ENCODE results near the gene TSHZ2.
A peak's percentile ranks its signal among the peaks of the same experiment; 100 is the strongest.

TSHZ2 gene, protein sequence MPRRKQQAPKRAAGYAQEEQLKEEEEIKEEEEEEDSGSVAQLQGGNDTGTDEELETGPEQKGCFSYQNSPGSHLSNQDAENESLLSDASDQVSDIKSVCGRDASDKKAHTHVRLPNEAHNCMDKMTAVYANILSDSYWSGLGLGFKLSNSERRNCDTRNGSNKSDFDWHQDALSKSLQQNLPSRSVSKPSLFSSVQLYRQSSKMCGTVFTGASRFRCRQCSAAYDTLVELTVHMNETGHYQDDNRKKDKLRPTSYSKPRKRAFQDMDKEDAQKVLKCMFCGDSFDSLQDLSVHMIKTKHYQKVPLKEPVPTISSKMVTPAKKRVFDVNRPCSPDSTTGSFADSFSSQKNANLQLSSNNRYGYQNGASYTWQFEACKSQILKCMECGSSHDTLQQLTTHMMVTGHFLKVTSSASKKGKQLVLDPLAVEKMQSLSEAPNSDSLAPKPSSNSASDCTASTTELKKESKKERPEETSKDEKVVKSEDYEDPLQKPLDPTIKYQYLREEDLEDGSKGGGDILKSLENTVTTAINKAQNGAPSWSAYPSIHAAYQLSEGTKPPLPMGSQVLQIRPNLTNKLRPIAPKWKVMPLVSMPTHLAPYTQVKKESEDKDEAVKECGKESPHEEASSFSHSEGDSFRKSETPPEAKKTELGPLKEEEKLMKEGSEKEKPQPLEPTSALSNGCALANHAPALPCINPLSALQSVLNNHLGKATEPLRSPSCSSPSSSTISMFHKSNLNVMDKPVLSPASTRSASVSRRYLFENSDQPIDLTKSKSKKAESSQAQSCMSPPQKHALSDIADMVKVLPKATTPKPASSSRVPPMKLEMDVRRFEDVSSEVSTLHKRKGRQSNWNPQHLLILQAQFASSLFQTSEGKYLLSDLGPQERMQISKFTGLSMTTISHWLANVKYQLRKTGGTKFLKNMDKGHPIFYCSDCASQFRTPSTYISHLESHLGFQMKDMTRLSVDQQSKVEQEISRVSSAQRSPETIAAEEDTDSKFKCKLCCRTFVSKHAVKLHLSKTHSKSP (N-terminal part only)

DNA sequence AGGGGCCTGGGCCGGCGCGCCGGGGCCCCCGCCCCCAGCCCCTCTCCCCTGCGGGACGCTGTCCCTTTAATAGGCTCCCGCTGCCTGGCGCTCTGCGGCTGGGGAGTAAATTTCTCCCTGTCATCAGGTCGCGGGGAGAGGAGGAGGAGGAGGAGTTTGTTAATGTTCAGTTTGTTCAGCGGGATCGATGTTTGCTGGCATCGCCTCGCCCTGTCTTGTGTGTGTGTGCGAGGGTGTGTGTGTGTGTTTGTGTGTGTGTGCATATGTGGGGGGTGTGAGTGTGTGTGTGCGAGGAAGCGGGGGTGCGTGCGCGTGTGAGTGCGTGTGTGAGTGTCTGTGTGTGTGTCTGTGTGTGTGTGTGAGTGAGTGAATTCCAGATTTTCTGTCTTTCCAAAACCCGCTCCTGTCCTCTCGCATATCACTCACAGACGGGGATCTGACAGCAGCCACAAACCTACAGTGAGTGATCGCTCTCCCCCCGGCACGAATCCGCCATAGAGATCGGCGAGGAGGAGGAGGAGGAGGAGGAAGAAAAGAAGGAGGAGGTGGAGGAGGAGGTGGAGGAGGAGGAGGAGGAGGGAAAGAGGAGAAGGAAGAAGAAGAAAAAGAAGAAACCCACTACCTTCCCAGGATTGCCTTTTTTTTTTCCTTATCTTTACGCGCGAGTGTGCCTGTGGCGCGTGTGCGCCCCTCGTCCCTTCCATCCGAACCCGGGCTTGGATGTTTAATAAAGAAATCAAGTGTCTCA is at the start of gene TSHZ2:
TSS of gene TSHZ2 (plus strand) at position 169 of the 748 bp plus-strand sequence. CDS start 936 bp downstream, outside the sequence.
- peak; percentile 52 for DNase-seq (ENCODE audit: low read depth)

DNA sequence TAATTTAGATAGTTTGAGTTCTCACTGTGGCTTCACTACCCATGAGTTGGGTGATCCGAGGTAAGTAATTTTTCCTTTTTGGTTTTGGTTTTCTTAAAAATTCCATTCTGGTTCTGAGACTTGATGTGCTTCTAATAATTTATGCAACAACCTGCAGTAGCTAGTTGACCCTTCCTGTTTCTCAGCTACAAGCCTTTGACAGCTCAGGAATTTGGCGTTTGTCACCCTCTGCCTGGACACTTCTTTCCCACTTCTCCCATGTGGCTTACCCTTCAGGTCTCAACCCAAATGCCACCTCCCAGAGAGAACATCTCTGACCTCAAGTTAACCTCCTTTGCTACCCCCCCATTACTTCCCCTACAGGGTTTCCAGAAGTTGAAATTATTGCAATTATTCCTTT is 49.7 kb upstream of the TSHZ2 start:
- no peak for DNase-seq (ENCODE audit: low read depth)

DNA sequence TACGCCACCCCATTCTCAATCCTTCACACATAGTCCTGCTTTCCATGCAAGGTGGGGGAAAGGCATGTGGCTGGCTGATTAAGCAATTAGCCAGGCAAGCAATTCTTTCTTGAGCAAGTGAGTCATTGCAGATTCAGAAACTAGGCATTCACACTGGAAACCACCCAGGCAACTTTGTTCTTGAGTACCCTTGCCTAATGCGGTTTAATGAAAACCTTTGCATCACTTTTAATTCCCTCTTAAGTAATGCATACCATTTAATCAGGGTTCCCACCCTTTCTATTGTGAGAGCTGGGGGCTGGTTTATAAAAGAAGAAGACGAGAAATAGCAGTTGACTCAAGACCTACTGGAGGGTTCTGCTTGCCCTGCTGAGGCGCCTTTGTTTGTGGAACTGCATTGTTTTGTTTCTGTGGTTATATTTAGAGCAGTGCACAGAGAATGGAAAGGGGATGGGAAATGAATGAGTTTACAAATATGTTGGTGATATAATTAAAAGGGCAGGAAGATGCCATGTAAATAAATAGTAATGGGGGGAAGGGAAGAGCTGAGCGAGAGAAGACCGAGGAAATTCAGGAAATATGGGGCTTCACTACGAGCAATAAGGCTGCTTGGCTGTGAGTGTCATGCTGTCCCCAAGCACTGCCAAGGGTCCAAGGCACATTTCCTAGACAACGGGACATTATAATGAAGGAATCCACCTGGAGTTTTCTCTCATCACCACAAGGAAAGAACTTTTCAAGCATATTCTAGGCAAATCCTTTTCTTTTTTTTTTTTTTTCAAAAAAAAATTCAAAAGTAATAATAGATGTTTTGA is 48.8 kb upstream of the TSHZ2 start:
- DNase-seq (ENCODE audit: low read depth) = peak; percentile 86

DNA sequence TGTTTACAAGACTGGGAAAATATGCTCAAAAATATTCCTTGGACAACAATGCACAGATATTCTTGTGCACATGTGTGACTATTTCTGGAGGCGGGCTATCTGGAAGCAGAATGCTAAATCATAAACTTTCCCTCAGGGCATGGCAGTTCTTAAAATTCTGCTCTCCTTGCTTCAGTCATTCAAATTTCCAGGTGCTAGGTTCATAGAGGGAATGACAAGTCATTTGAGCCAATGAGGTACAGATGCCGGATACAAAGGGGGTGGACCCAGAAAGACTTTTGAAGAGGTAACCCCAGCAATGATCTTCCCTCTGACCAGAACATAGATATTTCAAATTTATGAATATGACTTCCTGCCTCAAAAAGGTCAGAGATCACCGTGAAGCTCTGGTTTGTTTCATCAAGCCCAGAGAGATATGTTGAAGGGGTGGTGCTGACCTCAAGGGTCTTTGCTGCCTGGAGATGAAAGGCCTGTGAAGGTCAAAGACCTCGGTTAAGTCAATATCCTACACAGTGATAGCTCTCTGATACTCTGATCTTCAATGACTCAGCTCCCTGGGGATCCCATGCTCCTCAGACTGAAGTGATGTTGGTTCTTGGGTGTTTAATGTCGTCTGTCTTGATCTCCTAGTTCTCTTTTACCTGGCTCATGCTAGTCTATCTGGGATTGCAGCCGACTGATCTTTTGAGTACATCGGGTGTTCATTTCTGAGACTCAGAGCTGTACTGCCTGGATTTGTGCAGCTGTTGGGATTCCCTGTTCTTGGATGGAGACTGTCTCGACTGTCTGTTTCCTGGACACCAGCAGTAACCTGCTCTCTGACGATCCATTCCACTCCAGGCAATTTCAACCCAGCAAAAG is 47.5 kb upstream of the TSHZ2 start:
- DNase-seq (ENCODE audit: low read depth) = no peak

DNA sequence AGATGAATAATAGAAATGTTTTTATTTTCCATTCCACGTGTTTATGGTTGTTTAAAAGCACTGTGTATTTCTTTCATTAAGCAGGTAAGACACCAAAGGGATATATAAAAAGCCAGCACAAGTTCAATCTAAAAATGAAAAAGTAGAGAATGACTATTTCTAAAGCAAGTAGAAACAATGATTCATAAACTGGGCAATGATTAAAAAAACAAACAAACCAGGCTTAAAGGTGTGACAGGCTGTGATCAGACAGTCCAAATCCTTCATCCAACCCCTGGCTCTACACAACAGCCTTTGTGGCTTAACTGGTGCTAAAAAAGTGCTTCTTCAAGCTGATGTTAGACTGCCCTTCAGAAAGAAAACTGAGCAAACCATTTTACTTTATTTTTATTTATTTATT is 45.7 kb upstream of the TSHZ2 start:
- DNase-seq (ENCODE audit: low read depth) = no peak

DNA sequence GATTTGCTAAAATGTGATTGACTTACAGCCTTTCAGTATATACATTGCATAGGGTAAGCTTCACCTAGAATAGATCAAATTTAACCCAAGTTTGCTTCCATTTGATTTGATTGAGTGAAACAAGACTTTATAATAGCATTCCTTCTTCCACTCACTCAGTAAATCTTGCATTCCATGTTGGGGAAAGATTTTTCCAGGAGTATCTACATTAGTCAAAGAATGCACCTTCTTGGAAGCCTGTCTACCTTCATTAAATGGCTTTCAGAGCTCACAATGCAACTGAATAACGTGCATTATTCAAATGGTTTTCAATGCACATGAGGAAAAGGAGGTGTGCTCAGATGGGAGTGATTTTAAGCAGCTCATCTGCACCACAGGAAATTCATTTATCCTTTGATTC is 38.3 kb upstream of the TSHZ2 start:
- DNase-seq (ENCODE audit: low read depth) = no peak

DNA sequence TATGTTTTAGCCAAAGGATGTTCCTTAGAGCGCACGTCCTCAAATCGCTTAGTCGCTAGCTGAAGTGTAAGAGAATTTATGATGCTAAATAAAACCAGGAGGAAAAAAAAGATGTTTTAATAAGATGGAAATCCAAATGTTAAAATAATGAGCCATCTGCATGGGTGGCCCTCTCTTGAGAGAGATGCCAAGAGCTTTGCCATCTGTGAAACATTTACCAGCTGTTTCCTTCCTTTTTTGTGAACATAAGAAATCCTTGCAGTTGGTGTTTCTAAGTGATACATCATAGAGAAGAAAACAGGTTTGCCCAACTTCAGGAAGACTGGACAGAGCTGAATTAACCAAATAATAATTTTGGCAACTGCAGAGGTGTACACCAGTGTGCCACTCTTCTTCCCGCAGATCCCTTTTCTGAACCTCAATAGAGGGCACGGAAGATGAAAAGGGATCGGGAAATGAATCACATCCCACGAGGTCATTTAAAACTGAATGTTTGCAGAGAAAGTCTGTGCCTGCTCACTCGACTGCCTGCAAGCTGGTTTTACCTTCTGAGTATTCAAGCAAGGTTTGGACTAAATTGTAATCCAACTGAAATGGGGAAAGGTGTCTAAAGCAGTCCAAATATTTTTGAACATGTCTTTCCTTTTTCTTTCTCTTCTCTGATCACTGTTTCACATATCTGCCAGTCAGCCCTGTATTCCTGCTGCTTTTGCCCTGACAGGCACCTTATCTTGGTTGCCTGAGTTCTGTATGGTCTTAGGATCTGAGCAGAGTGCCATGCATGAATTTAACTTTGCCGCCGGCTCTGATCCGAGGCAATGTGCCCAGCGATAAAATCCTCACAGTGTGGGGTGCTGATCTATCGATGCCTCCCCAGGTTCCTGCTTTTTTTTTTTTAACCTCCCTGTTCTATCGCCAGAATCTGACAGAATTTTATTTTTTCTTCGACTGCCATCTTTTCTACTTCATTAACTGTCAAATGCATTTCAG is 35.5 kb upstream of the TSHZ2 start:
- no peak for DNase-seq (ENCODE audit: low read depth)

DNA sequence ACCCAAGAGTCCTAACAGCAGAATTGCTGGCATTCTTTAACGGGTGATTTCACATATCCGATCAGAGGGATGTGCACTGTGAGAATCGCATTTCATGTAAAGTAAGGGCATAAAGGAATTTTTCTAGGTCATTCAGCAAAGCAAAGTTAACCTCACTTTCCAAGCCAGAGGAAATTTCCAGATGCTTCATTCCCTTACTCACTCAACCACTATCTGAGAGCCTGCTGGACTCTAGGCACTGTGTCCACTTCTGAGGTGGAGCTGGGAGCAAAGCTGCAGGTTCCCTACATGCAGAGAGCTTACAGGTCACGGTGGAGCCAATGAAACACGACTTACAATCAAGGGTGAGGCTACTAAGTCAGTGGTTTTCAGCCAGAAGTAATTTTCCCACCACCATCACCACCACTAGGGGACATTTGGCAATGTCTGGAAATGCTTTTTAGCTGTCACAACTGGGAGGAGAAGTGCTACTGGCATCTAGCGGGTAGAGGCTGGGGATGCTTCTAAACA is 34.5 kb upstream of the TSHZ2 start:
- no peak for DNase-seq (ENCODE audit: low read depth)

DNA sequence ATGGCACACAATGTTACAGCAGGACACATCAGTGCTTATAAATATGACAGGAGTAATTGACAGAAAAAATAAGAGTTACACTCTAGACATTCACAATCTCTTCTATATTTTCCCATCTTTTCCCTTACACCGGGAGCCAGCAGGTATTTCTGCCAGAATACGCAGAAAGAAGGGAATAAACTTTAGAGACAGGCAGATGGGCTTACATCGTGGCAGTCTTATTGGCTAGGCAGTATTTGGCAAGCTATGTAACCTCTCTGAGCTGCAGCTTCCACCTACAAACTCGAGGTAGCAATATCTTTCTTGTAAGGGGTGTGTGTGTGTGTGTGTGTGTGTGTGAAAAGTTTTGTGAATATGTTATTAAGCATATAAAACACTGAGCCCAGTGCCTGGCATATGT is 33.0 kb upstream of the TSHZ2 start:
- no peak for DNase-seq (ENCODE audit: low read depth)

DNA sequence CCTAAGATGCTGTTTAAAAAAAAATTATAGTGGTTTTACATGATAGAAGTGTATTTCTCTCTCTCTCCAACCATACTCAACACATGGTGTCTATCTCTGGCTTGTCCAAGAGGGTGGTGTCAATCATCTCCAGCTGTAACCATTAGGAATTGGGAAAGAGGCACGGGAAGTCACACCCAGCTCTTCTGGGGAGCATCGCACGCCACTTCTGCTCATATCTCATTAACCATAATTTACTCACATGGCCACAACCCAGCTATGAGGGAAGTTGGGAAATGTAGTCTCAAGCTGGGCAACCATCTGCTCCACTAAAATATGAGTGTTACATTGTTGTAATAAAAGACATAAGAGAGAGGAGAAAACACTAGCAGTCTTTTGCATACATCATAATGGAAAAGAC is 30.4 kb upstream of the TSHZ2 start:
- DNase-seq (ENCODE audit: low read depth) = no peak

DNA sequence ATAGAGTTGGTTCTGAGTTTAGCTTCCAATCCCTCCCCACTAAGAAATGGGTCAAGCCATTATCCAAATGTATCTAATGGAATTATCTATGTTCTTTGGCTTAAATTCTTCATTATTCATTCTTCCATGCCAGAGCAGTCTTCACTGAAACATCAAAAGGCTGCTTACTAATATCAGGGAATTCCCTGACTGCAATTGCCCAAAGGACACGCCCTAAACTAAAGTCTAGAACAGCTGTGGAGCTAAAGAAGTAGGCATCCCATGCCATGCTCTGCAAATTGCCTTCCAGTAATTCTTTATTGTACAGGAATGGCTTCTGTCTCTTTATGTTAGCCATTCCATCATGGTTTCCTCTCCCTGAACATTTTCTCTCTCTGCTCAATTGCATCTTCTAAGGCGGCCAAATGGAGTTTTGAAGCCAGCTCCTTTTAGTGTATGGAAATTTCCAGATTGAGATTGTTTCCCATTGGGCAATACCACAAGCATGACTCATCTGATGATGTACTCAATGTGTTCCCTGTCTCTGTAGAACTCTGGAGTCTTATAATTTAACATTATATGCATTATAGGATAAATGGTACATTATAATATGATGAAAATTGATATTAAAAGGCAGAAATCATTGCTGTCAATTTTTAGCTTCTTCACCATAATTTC is 28.8 kb upstream of the TSHZ2 start:
- peak; percentile 53 for DNase-seq (ENCODE audit: low read depth)

DNA sequence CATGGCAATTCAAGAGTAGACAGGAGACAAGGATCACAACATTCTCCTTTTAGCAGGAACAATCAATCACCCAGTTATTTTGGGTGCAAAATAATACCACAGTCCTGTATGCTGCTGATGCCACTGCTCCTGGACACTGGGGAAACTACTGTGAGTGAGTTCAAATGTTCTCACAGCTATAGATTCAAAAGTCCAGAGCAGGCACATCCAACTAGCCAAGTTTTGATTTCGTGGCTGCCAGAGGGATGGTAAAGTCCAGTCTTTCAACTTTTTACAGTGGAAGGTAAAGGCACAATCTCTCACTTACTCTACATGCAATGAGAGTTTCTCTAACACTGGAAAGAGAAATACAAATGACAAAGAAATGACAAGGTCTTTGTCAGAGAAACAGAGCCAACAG is 26.9 kb upstream of the TSHZ2 start:
- no peak for DNase-seq (ENCODE audit: low read depth)

DNA sequence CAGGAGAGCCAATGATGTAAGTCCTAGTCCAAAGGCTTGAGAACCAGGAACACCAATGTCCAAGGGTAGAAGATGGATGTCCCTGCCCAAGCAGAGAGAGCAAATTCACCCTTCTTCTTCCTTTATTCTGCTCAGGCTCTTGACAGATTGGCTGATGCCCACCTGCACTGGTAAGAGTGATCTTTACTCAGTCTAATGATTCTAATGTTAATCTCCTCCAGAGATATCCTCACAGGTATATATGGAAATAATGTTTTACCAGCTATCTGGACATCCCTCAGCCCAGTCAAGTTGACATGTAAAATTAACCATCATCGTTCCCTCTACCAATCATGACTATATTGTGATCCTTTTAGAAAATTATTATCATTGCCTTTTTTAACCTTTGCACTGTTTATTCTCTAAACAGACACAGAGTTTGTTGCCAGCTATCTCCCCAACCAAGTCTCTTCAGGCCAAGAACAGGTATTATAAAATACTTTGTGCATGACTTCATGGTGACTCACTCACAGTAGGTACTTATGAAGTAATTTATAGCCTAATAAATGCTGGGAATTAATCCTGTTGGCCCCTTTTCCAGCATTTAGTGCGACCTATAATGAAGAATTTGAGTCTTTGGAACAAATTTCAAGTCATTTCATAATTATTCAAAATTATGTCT is 26.2 kb upstream of the TSHZ2 start:
- DNase-seq (ENCODE audit: low read depth) = no peak

DNA sequence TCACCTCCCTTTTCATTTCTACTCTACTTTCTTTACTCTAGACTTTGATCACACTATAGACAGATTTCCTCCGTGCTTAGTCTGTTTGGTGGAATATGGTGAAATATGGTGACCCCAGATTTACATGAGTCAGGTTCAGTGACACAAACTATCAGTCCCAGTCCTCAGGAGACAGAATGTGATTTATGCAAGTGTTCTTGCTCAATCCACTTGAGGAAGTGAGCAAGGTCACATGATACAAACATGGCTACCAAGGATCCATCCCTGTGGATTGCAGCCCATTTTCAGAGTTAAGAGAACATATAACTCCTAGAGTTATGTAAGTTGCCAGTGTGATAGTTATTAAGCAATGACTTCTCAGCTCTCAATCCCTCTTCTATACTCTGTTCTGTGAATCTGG is 23.7 kb upstream of the TSHZ2 start:
- DNase-seq (ENCODE audit: low read depth) = peak; percentile 3

DNA sequence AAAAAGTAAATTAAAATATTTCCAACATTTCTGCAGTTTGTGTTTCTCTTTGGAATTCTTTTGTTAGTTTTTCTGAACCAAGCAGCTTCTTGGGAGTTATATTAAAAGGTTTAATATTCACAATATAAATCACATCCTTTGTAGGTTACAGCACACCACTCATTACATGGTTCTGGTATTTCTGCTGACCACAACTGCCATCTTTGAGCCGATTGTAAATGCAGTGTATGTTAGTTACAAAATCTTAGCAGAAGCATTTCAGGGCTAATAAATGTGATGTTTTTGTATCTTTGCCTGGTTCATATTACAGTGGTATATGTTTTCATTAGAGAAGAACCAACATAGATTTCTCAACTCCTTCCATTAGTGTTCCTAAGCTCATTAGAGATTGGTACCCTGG is 19.1 kb upstream of the TSHZ2 start:
- no peak for DNase-seq (ENCODE audit: low read depth)

DNA sequence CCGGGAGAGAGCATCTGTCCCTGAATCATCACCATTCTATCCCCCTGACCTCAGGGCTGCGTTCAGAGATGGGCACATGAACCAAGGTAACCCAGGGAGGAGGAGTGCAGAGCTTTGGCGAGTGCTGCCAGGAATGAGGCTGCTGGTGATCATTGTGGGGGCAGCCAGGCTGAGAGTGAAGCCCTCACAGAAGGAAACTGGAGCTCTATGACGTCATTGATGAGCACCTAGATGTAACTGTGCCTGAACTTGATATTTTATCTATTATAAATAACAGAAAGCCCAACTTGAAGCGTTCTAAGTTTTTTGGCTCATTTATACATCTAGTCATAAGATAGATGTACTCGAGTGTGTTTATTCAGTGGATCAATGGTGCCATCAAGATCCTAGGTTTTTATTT is 17.3 kb upstream of the TSHZ2 start:
- no peak for DNase-seq (ENCODE audit: low read depth)

DNA sequence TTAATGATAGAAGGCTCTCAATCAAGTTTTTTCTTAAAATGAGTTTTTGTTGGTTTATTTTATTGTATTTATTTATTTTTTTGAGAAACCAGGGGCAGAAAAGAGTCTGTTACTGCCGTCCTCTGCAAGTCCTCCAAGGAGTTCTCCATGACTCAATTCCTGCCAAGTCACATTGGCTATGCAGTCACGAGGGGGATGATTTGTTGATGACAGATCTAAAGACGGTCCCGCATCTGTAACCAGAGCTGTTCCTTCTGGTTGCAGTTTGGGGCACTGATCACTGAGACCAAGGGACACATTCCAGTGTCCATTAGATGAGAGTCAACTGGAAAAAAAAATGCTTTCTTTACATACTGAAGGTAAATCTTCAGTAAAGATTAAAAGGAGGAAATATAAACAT is 13.9 kb upstream of the TSHZ2 start:
- no peak for DNase-seq (ENCODE audit: low read depth)

DNA sequence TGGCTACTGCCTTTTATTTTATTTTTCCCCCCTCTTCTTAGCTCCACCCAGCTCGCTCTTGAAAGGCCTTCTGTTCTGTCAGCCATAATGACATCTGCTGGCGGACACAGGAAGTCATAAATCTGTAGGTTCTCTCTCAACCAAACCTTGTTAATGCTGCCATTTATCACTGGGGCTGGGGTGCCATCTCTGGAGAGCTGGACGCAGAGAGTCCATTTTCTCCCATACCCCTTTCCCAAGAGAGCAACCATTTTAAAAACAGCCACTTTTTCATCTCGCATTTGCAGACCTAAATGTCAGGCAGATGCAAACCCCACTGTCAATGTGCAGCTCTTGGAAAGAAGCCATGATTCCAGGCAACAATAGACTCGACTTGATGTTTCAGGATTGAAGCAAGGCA is 13.0 kb upstream of the TSHZ2 start:
- no peak for DNase-seq (ENCODE audit: low read depth)
